Mucosa of gallbladder (tissue), 1 donor: ENCODE data around the gene POSTN. TPM values are rescaled to one million over a fixed set of nuclear protein-coding genes. Genes with fewer than 3 reads are reported as not detected.

ENCODE experiments used
- DNase-seq: peaks from one replicate; pipeline ENCODE4 v3.0.0-alpha.2; 2020; ENCODE audit warnings: low spot score
- total RNA-seq: library from RNA; stranded (reverse); gene quantifications from one replicate; pipeline ENCODE4 v1.2.1, GENCODE V29; 2021
- donor health status: DM: no; HTN: no; CAD: no.

Gene POSTN
- 22.4 TPM for total RNA-seq

GRCh38 chr13:37598597-37598996, at the start of gene POSTN:
Gene POSTN (minus strand): TSS chr13:37598768. CDS start chr13:37598726, 42 bp downstream.
- no peak for DNase-seq

DNA sequence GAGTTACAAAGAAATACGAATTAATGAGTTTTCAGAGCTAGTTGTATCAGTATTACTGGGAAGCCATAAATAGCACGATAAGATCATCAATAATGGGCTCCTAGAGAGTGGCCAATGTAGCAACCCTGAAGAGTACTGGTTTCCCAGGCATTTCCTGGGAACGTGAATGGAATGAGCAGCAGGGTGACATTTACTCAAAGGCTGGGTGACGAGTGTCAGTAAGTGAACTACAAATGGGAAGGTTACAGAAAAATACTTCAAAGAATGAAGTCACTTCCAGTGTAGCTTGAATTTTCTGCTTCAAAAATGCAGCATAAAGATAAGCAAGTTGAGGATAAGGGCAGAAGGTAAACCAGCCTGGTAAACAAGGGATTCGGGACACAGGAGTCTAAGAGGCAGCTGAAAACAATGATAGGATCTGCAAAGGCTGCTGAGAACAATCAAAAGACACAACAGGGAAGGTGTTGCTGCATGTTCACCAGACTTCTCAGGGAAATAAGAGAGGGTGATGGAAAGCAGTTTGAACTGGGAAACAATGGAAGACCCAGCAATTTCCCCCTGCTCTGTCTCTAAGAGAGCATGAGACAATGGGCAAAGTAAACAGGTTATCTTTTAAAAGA, 48.6 kb upstream of the POSTN start:
- no peak for DNase-seq

GRCh38 chr13:37646531-37646930, 48.0 kb upstream of the POSTN start:
- no peak for DNase-seq

GRCh38 chr13:37645181-37645740, 46.7 kb upstream of the POSTN start:
- no peak for DNase-seq

GRCh38 chr13:37641391-37641790, 42.8 kb upstream of the POSTN start:
- no peak for DNase-seq

DNA sequence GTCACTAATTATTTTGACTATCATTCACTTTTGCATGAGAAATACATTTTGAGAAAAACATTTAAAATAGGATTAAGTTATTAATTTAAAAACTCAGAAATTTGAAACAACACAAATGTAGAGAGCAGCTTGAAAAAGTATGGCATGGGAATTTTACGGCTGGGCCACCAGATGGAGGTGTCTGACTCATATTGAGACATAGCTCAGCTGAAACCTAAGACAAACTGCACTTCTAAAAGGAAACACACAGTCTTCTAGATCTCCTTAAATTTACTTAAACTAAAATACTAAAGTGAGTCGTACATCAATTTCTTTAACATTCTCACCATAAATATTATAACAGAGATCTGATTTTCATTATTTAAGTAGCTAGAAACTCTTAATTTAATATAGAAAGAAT, 41.9 kb upstream of the POSTN start:
- no peak for DNase-seq

- no peak for DNase-seq
Observed at GRCh38 chr13:37636701-37637100, 38.1 kb upstream of the POSTN start.

DNA sequence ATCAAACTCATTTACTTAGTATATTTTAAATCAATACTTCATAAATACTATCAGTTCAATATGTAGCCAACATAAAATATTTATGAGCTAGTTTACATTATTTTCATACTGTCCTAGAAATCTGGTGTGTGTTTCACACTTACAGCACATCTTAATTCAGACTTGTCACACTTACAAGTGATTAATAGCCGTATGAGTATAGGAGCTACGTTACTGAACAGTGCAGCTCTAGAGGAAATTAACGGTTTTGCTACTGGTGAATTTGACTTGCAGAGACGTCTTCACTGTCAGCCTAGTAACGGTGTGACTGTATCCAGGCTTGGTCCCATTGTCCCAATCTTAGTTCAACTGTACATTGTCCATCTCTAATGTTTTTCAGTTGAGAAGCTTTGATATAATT, 33.7 kb upstream of the POSTN start:
- DNase-seq, result no peak

DNA sequence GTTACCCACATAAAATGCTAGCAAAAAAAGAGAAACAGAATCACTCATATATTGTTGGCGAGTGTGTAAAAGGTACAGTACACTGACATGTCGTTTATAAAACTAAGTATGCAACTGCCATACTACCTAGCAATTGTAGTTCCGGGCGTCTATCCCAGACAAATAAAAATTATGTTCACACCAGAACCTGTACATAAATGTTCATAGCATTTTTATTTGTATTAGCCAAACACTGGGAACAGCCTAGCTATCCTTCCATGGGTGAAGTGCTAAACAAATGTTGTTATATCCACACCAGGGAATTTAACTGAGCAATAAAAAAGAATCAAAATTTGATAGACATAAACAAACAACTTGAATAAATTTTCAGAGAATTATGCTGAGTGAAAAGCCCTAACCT, 28.9 kb upstream of the POSTN start:
- DNase-seq, result no peak

DNA sequence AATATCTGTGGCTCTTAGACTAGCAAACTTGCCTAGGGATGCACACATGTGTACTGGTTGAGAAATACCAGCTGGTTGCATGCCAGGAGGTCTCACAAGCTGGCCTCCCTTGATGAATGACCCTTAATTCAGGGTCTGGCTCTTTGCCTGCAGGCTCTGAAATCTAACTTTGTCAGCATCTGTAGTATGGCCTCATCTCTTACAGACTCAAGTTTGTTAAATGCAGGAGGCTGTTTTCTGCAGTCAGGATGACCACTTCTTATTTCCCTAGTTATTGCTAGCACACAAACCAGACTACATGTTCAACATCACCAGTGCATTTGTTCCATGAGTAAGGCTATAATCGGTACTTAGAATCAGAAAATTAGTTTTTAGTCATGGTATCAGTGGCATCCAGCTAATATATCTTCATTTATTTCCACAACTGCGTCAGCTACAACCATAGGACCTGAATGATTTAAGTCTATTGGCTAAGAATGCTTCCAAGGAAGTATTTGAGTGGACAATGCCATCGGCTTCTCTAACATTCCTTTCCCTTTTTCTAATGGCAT, 23.3 kb upstream of the POSTN start:
- no peak for DNase-seq

- no peak for DNase-seq
Observed at GRCh38 chr13:37618554-37618953, 20.0 kb upstream of the POSTN start.

DNA sequence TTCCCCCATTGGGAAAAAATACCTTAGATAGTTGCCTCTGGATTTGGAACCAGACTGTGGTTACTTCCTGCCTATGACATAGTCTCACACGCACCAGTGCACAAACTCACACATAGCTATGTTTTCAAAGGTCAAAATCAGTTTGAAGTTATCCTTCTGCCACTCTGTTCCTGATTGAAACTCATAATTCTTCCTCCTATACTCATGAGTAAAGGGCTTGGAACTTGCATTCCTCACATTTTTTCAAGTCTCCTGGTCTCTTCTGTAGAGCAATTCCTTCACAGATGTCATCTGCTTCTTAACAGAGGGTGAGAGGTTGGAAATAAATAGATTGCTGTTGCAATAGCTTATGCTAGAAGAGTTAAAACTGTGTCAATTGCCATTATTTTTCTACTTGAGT, 18.6 kb upstream of the POSTN start:
- no peak for DNase-seq

DNA sequence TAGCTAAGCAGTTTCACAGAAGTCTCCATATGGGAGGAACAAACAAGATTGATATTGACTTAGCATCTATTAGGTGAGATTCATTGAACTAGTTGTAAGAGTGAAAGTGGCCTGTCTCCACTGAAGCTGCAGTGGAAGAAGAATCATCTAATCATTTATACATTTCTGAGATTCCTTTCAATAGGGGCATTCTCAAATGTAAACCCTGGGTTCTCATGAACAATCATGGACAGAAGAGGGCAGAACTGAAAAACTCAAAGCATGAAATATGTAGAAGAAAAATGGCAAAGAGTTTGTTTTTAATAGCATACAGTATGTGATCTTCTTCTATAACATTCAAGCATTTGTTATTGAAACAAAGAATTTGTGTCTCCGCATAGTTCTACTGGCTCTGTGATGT, 17.6 kb upstream of the POSTN start:
- no peak for DNase-seq

DNA sequence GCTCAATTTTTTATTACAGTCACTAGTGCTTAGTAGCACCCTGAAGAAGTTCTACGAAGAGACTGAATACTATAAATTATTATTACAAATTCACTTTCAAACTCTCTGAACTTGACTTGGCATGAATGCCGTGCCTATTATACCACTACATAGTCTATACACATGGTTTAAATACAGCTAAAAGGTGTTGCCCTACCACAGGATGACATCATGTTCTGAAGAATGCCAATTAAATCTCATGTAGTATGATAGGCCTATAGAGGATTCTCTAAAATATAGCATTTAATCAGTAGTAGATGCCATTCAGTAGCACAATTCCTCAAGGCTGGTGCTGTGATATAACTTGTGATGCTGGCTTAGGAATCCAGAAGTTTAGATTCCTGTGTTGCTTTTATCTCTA, 16.7 kb upstream of the POSTN start:
- DNase-seq, result no peak

GRCh38 chr13:37613638-37614037, 15.1 kb upstream of the POSTN start:
- no peak for DNase-seq

DNA sequence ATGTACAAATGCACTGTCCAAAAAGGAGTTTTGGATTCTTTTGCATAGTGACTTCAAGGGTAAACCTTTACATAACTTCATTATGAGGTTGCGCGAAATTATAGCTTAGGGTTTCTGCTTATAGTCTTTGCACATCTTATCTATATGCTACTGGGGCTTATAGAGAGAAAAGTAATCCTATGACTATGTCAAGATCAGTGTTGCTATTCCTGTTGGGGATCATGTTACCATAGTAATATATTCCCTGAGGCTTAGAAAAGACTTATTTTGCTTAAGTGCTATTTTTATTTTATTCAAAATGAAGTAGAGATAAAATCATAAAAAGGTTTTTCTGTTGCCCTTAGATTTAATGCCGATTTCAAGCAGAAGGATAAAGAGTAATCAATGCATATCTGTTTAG, 14.7 kb upstream of the POSTN start:
- no peak for DNase-seq

DNA sequence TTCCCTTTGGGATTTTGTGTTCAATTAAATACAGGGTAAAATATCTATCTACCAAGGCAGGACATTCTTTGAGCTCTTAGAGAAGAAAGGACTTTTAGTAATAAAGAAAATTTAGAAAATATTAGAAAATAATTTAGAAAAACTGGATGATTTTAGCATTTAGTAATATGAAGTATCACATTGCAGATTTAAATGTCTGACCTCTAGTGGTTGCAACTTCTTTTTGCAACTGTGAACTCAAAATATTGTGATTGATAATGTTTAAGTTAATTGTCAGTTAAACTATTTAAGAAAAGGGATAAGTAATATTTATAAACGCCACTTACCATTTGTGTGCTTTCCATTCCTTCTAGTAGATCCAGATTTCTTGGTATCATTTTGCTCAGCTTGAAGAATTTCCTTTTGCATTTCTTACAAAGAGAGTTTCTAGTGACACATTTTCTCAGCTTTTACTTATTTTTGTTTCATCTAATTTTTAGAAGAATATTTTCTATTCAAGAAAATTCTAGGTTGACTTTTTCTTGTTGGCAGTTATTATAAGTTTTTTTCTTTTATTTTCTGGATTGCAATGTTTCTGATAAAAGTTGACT, 10.3 kb upstream of the POSTN start:
- DNase-seq, result no peak

DNA sequence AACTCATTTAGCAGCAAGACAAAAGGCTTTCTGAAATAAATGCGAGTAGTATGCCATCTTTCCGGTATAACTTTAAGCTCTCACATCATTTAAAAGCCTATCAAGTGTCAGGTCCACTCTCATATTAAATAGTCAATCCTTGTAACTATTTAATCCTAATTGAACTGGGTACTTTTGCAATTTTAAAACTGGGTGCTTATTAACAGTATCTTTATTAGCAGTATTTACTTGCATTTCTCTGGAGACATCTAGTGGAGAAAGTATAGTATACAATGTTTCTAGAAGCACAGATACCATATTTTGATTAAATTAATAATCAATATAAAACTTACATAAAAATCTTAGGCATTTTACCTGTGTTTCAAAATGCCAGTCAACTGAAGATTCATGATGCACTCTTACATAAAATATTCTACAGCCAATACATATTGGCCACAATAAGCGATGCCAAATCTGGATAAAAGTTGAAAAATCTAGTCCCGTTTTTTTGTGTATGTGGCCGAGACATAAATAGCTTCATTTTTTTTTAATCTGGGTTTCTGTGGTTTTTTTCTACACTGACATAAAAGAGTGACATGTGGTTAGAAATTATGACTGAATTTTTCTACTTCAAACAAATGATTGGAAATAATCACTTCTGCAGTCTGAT, 4.3 kb upstream of the POSTN start:
- no peak for DNase-seq

- DNase-seq, result no peak
Observed at GRCh38 chr13:37601648-37602440, 3.3 kb upstream of the POSTN start.

DNA sequence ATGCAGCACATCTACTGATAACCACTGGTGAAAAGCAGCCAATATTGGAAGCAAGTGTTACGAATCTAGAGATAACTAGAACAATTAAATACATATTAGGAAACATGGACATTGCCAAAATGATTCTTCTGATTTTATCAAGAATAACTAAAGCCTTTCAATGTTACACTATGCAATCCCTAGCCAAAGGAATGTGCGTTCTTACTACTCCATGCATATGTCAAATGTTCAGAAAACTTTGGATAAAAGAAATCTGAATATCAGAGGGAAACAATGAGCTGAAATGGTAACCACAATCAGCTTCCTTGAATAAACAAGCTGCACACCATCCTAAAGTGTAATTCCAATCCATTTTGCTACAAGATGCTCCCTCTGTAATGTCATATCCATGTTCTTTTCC, 951 bp upstream of the POSTN start:
- DNase-seq, result no peak

- DNase-seq, result no peak
Observed at GRCh38 chr13:37597477-37598025, 1.0 kb downstream of the POSTN start.

DNA sequence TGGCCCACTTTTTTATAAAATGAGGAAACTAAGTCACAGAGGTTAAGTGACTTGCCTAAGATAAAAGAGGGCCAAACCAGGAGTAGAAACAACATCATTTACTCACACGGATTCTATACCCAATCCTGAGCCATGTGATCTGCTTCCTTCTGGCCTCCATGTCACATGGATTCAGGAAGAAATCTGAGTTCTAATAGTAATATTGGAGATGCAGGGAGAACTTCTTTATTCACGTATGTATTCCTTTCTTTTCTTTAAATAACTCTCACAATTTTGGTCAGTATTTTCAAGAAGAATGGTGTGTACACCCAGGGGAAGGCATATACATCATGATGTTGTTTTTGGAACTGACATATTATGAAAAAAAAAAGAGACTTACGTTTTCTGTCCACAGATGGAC, 1.8 kb downstream of the POSTN start:
- DNase-seq, result no peak
